H1 (cell line): Measurements from ENCODE around the gene DGKD. TPM values are rescaled to one million over a fixed set of nuclear protein-coding genes. Genes with fewer than 3 reads are reported as not detected.
A peak's percentile ranks its signal among the peaks of the same experiment; 100 is the strongest.

Source experiments
- CTCF ChIA-PET: fragments of 300-600 bp; sonication (Branson Sonifier 250); formaldehyde crosslinking; loops from one replicate; lab custom pipeline; 2021; ENCODE audit not compliant: partially characterized antibody; lab: Charles Lee
- POLR2A ChIA-PET: fragments of 300-600 bp; sonication (Branson Sonifier 250); formaldehyde crosslinking; loops from one replicate; lab custom pipeline; 2021; ENCODE audit warnings: inconsistent platforms; ENCODE audit not compliant: partially characterized antibody; lab: Charles Lee
- DNase-seq, 2 experiments: peaks; one replicate each; pipeline versions ENCODE4 v3.0.0 to v3.0.0-alpha.2; 2010 to 2022; ENCODE audit warnings: low spot score in 2 of 2, low read depth in 1 of 2, mixed read lengths in 1 of 2
- FAIRE-seq: peaks from 2 replicates; lab custom pipeline; 2011; peaks lifted over from hg19 to GRCh38; lab: Jason Lieb, UNC
- H2AFZ ChIP-seq: 2 replicates; pipeline ENCODE4 v1.8.1; 2012; ENCODE audit warnings: low read length, inconsistent platforms
- H2AK5ac ChIP-seq: 2 replicates; pipeline ENCODE4 v1.6.1; 2013; ENCODE audit warnings: low read depth, low read length
- H2BK120ac ChIP-seq: replicated peaks from 2 replicates; pipeline ENCODE3; 2013; ENCODE audit warnings: low read depth, low read length, inconsistent platforms
- H2BK12ac ChIP-seq: 2 replicates; pipeline ENCODE4 v1.6.1; 2013; ENCODE audit warnings: low read depth, low read length
- H2BK15ac ChIP-seq: 2 replicates; pipeline ENCODE4 v1.6.1; 2013; ENCODE audit warnings: low read length
- H2BK20ac ChIP-seq: 2 replicates; pipeline ENCODE4 v1.6.1; 2013; ENCODE audit warnings: low read length
- H2BK5ac ChIP-seq: 2 replicates; pipeline ENCODE4 v1.6.1; 2013; ENCODE audit warnings: low read depth, low read length
- H3K14ac ChIP-seq: 2 replicates; pipeline ENCODE4 v1.6.1; 2013; ENCODE audit warnings: inconsistent platforms; ENCODE audit not compliant: insufficient read length
- H3K18ac ChIP-seq: 2 replicates; pipeline ENCODE4 v1.6.1; 2013; ENCODE audit warnings: low read length; ENCODE audit errors: extremely low read depth
- H3K23ac ChIP-seq: 2 replicates; pipeline ENCODE4 v1.6.1; 2013; ENCODE audit warnings: inconsistent platforms; ENCODE audit not compliant: insufficient read length
- H3K23me2 ChIP-seq: 2 replicates; pipeline ENCODE4 v1.6.1; 2013; ENCODE audit warnings: low read depth, low read length
- H3K27ac ChIP-seq: 2 replicates; pipeline ENCODE4 v1.6.1; 2011; ENCODE audit warnings: low read depth, low read length, inconsistent platforms
- H3K27me3 ChIP-seq, 4 experiments: replicated peaks in 1 of 4; 1 replicate in 1 of 4; 2 replicates in 3 of 4; pipeline versions ENCODE4 v1.6.1 to v1.8.1; 2011 to 2013; ENCODE audit warnings: low read length in 3 of 4, mild to moderate bottlenecking in 3 of 4, inconsistent platforms in 2 of 4, mixed read lengths in 2 of 4, moderate library complexity in 1 of 4; ENCODE audit not compliant: control insufficient read depth in 3 of 4, insufficient read depth in 3 of 4; ENCODE audit errors: extremely low read depth in 1 of 4
- H3K36me3 ChIP-seq, 4 experiments: 2 replicates each; pipeline versions ENCODE4 v1.6.1 to v1.8.1; 2011 to 2013; ENCODE audit warnings: mild to moderate bottlenecking in 4 of 4, low read length in 3 of 4, moderate library complexity in 2 of 4, control low read depth in 1 of 4, inconsistent platforms in 1 of 4; ENCODE audit not compliant: insufficient read depth in 4 of 4, control insufficient read depth in 2 of 4
- H3K4ac ChIP-seq: replicated peaks from 2 replicates; pipeline ENCODE3; 2013; ENCODE audit warnings: low read length, low read depth, mixed read lengths, inconsistent platforms; ENCODE audit not compliant: insufficient read length
- H3K4me1 ChIP-seq, 4 experiments: replicated peaks in 1 of 4; 1 replicate in 1 of 4; 2 replicates in 3 of 4; pipeline versions ENCODE4 v1.6.1 to v1.8.1; 2011 to 2013; ENCODE audit warnings: low read length in 3 of 4, inconsistent platforms in 2 of 4, mixed read lengths in 1 of 4; ENCODE audit not compliant: insufficient read depth in 4 of 4, control insufficient read depth in 3 of 4
- H3K4me2 ChIP-seq, 2 experiments: 2 replicates each; pipeline versions ENCODE4 v1.6.1 to v1.8.1; 2011 to 2013; ENCODE audit warnings: low read depth in 2 of 2, low read length in 2 of 2, control low read depth in 1 of 2, inconsistent platforms in 1 of 2, mild to moderate bottlenecking in 1 of 2; ENCODE audit not compliant: insufficient read depth in 1 of 2
- H3K4me3 ChIP-seq, 4 experiments: fragments of 200-600, 300-600 bp in 1 of 4; sonication (generic), shearing (Covaris generic), sonication (Bioruptor Twin) in 1 of 4; 2 replicates each; pipeline versions ENCODE4 v1.5.1 to v1.8.1; 2011 to 2016; ENCODE audit warnings: low read length in 4 of 4, low read depth in 3 of 4, control low read depth in 2 of 4, inconsistent platforms in 2 of 4, mild to moderate bottlenecking in 2 of 4, mixed read lengths in 1 of 4, moderate library complexity in 1 of 4; ENCODE audit not compliant: insufficient read depth in 2 of 4; ENCODE audit errors: extremely low read depth in 1 of 4
- H3K56ac ChIP-seq: replicated peaks from 2 replicates; pipeline ENCODE3; 2013; ENCODE audit warnings: low read depth, mild to moderate bottlenecking, mixed read lengths, low read length, inconsistent platforms; ENCODE audit not compliant: insufficient read length
- H3K79me1 ChIP-seq: 2 replicates; pipeline ENCODE4 v1.6.1; 2013; ENCODE audit warnings: low read depth, low read length, control low read depth
- H3K79me2 ChIP-seq, 2 experiments: 2 replicates each; pipeline versions ENCODE4 v1.6.1 to v1.8.1; 2012 to 2013; ENCODE audit warnings: low read length in 2 of 2, mild to moderate bottlenecking in 2 of 2, inconsistent platforms in 1 of 2; ENCODE audit not compliant: insufficient read depth in 2 of 2, control insufficient read depth in 1 of 2
- H3K9ac ChIP-seq, 4 experiments: replicated peaks in 1 of 4; 1 replicate in 1 of 4; 2 replicates in 3 of 4; pipeline versions ENCODE4 v1.6.1 to v1.8.1; 2011 to 2013; ENCODE audit warnings: low read depth in 3 of 4, low read length in 3 of 4, control low read depth in 2 of 4, mild to moderate bottlenecking in 2 of 4, moderate library complexity in 2 of 4, inconsistent platforms in 1 of 4; ENCODE audit errors: extremely low read depth in 1 of 4
- H3K9me3 ChIP-seq, 2 experiments: 2 replicates each; pipeline versions ENCODE4 v1.6.1 to v1.8.1; 2012 to 2013; ENCODE audit warnings: mild to moderate bottlenecking in 2 of 2, moderate library complexity in 2 of 2, control low read depth in 1 of 2, inconsistent platforms in 1 of 2, low read depth in 1 of 2, low read length in 1 of 2, mixed read lengths in 1 of 2; ENCODE audit not compliant: insufficient read depth in 2 of 2
- H4K20me1 ChIP-seq, 2 experiments: replicated peaks in 1 of 2; 2 replicates each; pipeline versions ENCODE3 to v1.8.1; 2011 to 2013; ENCODE audit warnings: inconsistent platforms in 2 of 2, low read length in 2 of 2, mild to moderate bottlenecking in 1 of 2; ENCODE audit not compliant: insufficient read depth in 2 of 2, control insufficient read depth in 1 of 2
- H4K5ac ChIP-seq: 2 replicates; pipeline ENCODE4 v1.6.1; 2013; ENCODE audit warnings: low read length, low read depth, mixed read lengths, inconsistent platforms; ENCODE audit not compliant: insufficient read length
- H4K8ac ChIP-seq: 2 replicates; pipeline ENCODE4 v1.8.0; 2013; ENCODE audit warnings: mild to moderate bottlenecking, moderate library complexity, low read length, inconsistent platforms; ENCODE audit not compliant: insufficient read depth; ENCODE audit errors: extremely low read depth
- H4K91ac ChIP-seq: replicated peaks from 2 replicates; pipeline ENCODE3; 2013; ENCODE audit warnings: low read length, mixed read lengths, inconsistent platforms; ENCODE audit not compliant: insufficient read length
- EGR1 ChIP-seq: IDR thresholded peaks from 2 replicates; pipeline ENCODE4 v1.6.1; 2011; ENCODE audit warnings: low read depth, low read length, borderline replicate concordance
- RFX5 ChIP-seq: IDR thresholded peaks from 2 replicates; pipeline ENCODE4 v1.6.1; 2011; ENCODE audit warnings: low read depth, low read length, improper control_type of control experiment, borderline replicate concordance
- SIRT6 ChIP-seq: IDR thresholded peaks from one replicate; pipeline ENCODE4 v1.7.1; 2012; ENCODE audit warnings: low read length, inconsistent platforms
- SP4 ChIP-seq: IDR thresholded peaks from 2 replicates; pipeline ENCODE4 v1.6.1; 2012; ENCODE audit warnings: low read length, inconsistent platforms
- TBP ChIP-seq: IDR thresholded peaks from 2 replicates; pipeline ENCODE4 v1.6.1; 2011; ENCODE audit warnings: low read depth, low read length, improper control_type of control experiment
- WGBS, 2 experiments: shearing (Covaris generic) in 1 of 2; methylation state at CpG; one replicate each; pipeline versions ENCODE4 v1.1.6 to v1.1.7; 2013 to 2015; ENCODE audit warnings: low lambda C conversion rate in 2 of 2, mixed read lengths in 2 of 2, inconsistent platforms in 1 of 2, low coverage in 1 of 2, missing lambda C conversion rate in 1 of 2; ENCODE audit not compliant: insufficient replicate concordance in 2 of 2, insufficient coverage in 1 of 2, insufficient read length in 1 of 2; ENCODE audit errors: extremely low coverage in 1 of 2, missing lambda C conversion rate in 1 of 2; 5-methylcytosine and 5-hydroxymethylcytosine counted together
- polyA plus RNA-seq, 7 experiments: library from polyadenylated mRNA; depleted of rRNA in 3 of 7; stranded (reverse) in 5 of 7; unstranded in 2 of 7; fragments of >200 nt in 5 of 7; fragments of 200-250 nt in 2 of 7; gene quantifications; 1 replicate in 5 of 7; 2 replicates in 1 of 7; 4 replicates in 1 of 7; pipeline versions ENCODE4 v1.2.1 to v1.2.3, GENCODE V29; 2011 to 2013; ENCODE audit warnings: missing spikeins in 2 of 7, mixed read lengths in 2 of 7
- total RNA-seq: library from RNA; stranded (reverse); fragmentation: NEBNext Ultra II Directional; extraction: Animal tissue kit (Norgen Biotek cat#: 25700); gene quantifications from 2 replicates; pipeline ENCODE4 v1.2.1, GENCODE V29; 2021
- TF ChIP-seq, protein P1 (sequence below): IDR thresholded peaks from 2 replicates; pipeline ENCODE4 v1.6.1; 2011; ENCODE audit warnings: low read depth, mild to moderate bottlenecking, low read length; ENCODE audit not compliant: insufficient read depth

DGKD gene
- total and polyA plus RNA-seq, 2 of the 8 experiments (the other 6 are each of a cell fraction or from before 2014, with no cell fraction given): 7.7 to 30.9 TPM

DNA sequence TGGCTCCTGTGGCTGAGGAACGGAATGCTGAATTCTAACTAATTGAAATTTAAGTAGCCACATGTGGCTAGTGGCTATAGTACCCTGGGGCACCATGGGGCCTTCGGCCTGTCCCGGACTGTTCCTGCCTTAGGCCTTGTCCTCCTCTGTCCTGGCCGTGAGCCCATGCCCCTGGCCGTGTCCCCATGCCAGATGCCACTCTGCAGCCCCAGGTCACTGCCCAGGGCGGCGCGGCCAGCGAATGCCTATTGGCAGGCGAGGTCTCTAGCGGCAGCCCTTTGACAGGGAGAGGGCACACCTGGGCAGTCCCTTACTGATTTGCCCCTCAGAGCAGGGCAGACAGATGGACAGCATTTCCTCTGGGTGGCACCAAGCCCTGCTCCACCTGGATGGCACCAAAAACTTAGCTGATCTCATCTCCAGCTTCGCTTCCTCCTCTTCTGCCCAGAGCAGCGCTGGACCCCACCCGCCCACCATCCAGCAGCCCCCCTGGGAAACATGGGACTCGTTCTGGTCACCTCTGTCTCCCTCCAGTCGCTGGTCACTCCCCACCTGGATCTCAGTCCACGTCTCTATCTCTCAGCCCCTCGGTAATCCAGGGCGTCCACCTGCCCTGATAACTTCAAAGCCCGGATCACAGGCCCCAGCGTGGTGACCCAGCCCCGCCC, 1.1 kb upstream of the DGKD start:
- Histone ChIP-seq H4K20me1 (peaks cover 8 to 11% of the 10 kb centered on the region in 2 experiments), H2BK15ac (no peak overlapping the region), H3K56ac (no peak overlapping the region), H3K23ac (no peak overlapping the region), H4K8ac (no peak overlapping the region), H2BK120ac (no peak overlapping the region), H3K4me3 (peak overlapping the region in 3 of 4 experiments; percentile 41 to 81 (median 61); a peak in 4 of 8 replicates), H4K5ac (no peak overlapping the region), H3K27me3 (peaks cover 0 to 28% (median 15%) of the 10 kb centered on the region in 4 experiments; a peak in 5 of 7 replicates), H3K4me1 (peaks cover 0 to 5% (median 4%) of the 10 kb centered on the region in 4 experiments; a peak in 4 of 7 replicates), H2BK5ac (no peak overlapping the region), H3K79me2 (peaks cover 0 to 17% of the 10 kb centered on the region in 2 experiments; a peak in 2 of 4 replicates), H3K4ac (no peak overlapping the region), H3K9ac (no peak overlapping the region), H3K4me2 (peak overlapping the region; percentile 83 to 98), H3K79me1 (peaks cover 3% of the 10 kb centered on the region; the same call in 1 of the 2 replicates), H4K91ac (no peak overlapping the region), H3K27ac (no peak overlapping the region), H3K23me2 (peaks cover 11% of the 10 kb centered on the region), H3K14ac (no peak overlapping the region), H2BK20ac (no peak overlapping the region), H2BK12ac (no peak overlapping the region; the same call in 1 of the 2 replicates), H2AK5ac (peak overlapping the region; percentile 26; the same call in 1 of the 2 replicates), H3K9me3 (peaks cover 0 to 7% of the 10 kb centered on the region in 2 experiments; a peak in 1 of 4 replicates), H3K18ac (no peak overlapping the region), H2AFZ (peak overlapping the region; percentile 99), H3K36me3 (no peaks in the 10 kb centered on the region)
- no peak for DNase-seq
- 77% methylated on average over 22 of the region's 22 CpGs; no CpG with 5 or more reads in 1 of the 2 experiments for WGBS, 2 experiments
- no peak for FAIRE-seq
- POLR2A ChIA-PET: no interaction called here
- CTCF ChIA-PET: interaction anchor here (0.7 to 1.9 kb wide), 13 partner anchors 9 to 91 kb away, joined by 3 to 8 read pairs (median 4); no protein-coding TSS in a partner anchor
- no peak for TF ChIP-seq RFX5
- TF ChIP-seq EGR1: no peak
- TF ChIP-seq, protein P1, sequence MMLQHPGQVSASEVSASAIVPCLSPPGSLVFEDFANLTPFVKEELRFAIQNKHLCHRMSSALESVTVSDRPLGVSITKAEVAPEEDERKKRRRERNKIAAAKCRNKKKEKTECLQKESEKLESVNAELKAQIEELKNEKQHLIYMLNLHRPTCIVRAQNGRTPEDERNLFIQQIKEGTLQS: no peak
- TF ChIP-seq SIRT6: no peak
- TF ChIP-seq SP4: no peak
- TF ChIP-seq TBP: no peak
